Measurements from ENCODE around the gene DHCR7.

GRCh38 chr11:71459076-71459766, 11.0 kb upstream of the DHCR7 start:
- TF ChIP-seq POLR2A (IDR thresholded peaks at IDR 0.05) (no peak), CTCF (IDR thresholded peaks at IDR 0.05) (no peak)
